Fibroblast of the aortic adventitia (primary cell): ENCODE data around the gene LOX. TPM values are rescaled to one million over a fixed set of nuclear protein-coding genes. Genes with fewer than 3 reads are reported as not detected.

Experiments used
- DNase-seq: peaks from one replicate; pipeline ENCODE4 v3.0.0-alpha.2; 2010; ENCODE audit warnings: low read depth
- H3K4me3 ChIP-seq: 2 replicates; pipeline ENCODE4 v1.5.1; 2011; ENCODE audit warnings: low read depth, mild to moderate bottlenecking, control low read depth, low read length, moderate library complexity
- total RNA-seq: library from RNA; depleted of rRNA; stranded (reverse); fragments of >200 nt; gene quantifications from 2 replicates; pipeline ENCODE4 v1.2.3, GENCODE V29; 2012; ENCODE audit warnings: low replicate concordance
- TF ChIP-seq, protein P1 (sequence below): IDR thresholded peaks from 2 replicates; pipeline ENCODE4 v1.5.1; 2011; ENCODE audit warnings: mild to moderate bottlenecking, low read length, control low read depth, inconsistent platforms; ENCODE audit not compliant: insufficient read depth

The LOX gene
- total RNA-seq, 1 donor: 193 TPM

- DNase-seq: peak; percentile 29
- no peak overlapping the region for H3K4me3 ChIP-seq
- TF ChIP-seq, protein P1, sequence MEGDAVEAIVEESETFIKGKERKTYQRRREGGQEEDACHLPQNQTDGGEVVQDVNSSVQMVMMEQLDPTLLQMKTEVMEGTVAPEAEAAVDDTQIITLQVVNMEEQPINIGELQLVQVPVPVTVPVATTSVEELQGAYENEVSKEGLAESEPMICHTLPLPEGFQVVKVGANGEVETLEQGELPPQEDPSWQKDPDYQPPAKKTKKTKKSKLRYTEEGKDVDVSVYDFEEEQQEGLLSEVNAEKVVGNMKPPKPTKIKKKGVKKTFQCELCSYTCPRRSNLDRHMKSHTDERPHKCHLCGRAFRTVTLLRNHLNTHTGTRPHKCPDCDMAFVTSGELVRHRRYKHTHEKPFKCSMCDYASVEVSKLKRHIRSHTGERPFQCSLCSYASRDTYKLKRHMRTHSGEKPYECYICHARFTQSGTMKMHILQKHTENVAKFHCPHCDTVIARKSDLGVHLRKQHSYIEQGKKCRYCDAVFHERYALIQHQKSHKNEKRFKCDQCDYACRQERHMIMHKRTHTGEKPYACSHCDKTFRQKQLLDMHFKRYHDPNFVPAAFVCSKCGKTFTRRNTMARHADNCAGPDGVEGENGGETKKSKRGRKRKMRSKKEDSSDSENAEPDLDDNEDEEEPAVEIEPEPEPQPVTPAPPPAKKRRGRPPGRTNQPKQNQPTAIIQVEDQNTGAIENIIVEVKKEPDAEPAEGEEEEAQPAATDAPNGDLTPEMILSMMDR: no peak
Measured at GRCh38 chr5:122015471-122015870, 62.6 kb downstream of the LOX start.

- TF ChIP-seq, protein P1: no peak
- peak; percentile 52 for DNase-seq
Measured at GRCh38 chr5:122014236-122014935, 63.7 kb downstream of the LOX start.

More at GRCh38 chr5:122014236-122014935, 63.7 kb downstream of the LOX start:
- no peak overlapping the region for H3K4me3 ChIP-seq

Other genes starting within 250 kb of the LOX start
- not detected in 2 replicates for gene FTMT, start 226.4 kb downstream of the LOX start, total RNA-seq
- gene SRFBP1, start 116.3 kb downstream of the LOX start, total RNA-seq: 14.8 and 22.0 TPM in 2 replicates
- 0.09 TPM in 1 of 2 replicates, not detected in the other for gene ZNF474, start 51.3 kb upstream of the LOX start, total RNA-seq
- gene SNCAIP, start 234.0 kb upstream of the LOX start, total RNA-seq: 0.18 and 0.57 TPM in 2 replicates